GM12875 (cell line): ENCODE measurements around the gene ASS1.

Experiments
- H3K4me3 ChIP-seq: one replicate; pipeline ENCODE4 v1.5.1; 2011; ENCODE audit warnings: low read depth, low read length, control low read depth
- TF ChIP-seq, protein P1 (sequence below): IDR thresholded peaks from 2 replicates; pipeline ENCODE4 v1.5.1; 2011; ENCODE audit warnings: low read depth, mild to moderate bottlenecking, control low read depth, inconsistent platforms, low read length, moderate library complexity, borderline replicate concordance; ENCODE audit not compliant: insufficient read depth

The ASS1 gene

DNA sequence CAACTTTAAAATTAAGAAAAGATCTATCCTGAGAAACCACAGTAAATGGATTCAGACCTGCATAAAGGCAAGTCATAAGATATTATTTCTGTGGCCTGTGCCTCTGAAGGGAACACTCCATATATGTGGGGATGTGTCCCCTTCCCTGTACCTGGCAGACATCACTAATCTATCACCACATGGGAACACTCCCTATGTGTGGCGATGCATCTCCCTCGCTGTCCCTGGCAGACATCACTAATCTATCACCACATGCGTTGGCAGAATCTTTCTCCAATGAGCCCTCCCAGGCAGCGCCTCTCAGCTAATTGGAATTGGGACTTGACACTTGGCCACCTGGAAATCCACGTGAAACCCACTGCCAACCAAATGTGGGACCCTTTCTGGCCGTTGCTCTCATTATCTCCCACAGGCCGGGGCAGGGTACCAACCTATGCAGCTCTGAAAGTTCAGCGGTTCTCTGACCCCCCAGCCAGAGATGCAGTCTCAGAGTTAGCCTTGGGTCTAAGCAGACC lies 25.2 kb upstream of the ASS1 start:
- TF ChIP-seq, protein P1, sequence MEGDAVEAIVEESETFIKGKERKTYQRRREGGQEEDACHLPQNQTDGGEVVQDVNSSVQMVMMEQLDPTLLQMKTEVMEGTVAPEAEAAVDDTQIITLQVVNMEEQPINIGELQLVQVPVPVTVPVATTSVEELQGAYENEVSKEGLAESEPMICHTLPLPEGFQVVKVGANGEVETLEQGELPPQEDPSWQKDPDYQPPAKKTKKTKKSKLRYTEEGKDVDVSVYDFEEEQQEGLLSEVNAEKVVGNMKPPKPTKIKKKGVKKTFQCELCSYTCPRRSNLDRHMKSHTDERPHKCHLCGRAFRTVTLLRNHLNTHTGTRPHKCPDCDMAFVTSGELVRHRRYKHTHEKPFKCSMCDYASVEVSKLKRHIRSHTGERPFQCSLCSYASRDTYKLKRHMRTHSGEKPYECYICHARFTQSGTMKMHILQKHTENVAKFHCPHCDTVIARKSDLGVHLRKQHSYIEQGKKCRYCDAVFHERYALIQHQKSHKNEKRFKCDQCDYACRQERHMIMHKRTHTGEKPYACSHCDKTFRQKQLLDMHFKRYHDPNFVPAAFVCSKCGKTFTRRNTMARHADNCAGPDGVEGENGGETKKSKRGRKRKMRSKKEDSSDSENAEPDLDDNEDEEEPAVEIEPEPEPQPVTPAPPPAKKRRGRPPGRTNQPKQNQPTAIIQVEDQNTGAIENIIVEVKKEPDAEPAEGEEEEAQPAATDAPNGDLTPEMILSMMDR = no peak

GRCh38 chr9:130421154-130421801 lies 23.5 kb upstream of the ASS1 start:
- no peak overlapping the region for H3K4me3 ChIP-seq
- TF ChIP-seq, protein P1 = no peak

More for the DNA sequence above, 25.2 kb upstream of the ASS1 start:
- no peak overlapping the region for H3K4me3 ChIP-seq

- TF ChIP-seq, protein P1 = no peak
- H3K4me3 ChIP-seq = no peak overlapping the region
Observed at GRCh38 chr9:130421802-130422276, 22.9 kb upstream of the ASS1 start.

DNA sequence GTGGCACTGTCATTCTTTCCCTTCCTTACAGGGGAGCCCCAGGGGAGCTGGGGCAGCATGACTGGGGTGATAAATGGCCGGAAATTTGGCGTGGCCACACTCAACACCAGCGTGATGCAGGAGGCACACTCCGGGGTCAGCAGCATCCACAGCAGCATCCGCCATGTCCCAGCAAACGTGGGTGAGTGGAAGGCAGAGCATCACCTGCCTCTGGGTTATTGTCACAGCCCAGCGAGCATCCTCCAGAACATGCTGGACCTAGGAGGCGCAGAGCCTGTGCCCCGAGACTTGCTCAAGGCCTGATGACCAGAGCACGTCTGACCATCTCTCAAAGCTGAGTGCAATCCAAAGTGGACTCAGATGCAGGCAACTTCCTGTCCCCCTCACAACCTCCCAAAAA lies 22.2 kb upstream of the ASS1 start:
- TF ChIP-seq, protein P1 = no peak
- H3K4me3 ChIP-seq = no peak overlapping the region

DNA sequence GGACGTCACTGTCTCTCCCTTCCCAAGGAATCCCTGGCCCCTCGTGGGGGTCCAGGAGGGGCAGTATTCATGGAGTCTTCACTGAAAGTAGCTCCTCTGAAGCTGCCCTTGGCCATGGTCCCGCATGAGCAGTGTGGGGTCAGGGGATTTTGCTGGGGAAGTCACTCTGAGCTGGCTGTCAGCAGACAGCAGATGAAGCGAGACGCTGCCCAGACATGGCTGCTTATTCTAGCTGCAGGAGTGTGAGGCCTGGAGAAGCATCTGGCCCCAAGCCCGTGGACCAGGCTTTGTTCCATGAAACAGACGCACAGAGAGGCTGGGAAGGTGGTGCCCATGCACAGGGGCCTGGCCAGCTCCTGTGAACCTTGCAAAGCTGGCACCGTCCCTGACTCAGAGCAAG lies 21.5 kb upstream of the ASS1 start:
- TF ChIP-seq, protein P1 = no peak

GRCh38 chr9:130424595-130425454 lies 19.9 kb upstream of the ASS1 start:
- H3K4me3 ChIP-seq = no peak overlapping the region
- TF ChIP-seq, protein P1 = no peak

More for the DNA sequence above, 21.5 kb upstream of the ASS1 start:
- no peak overlapping the region for H3K4me3 ChIP-seq
